GM21717 (cell line): ENCODE results near the gene UPK3A.
"Not testable (repeated sequence)": the region's sequence is repeated elsewhere in the genome, so short reads cannot be mapped to it uniquely, and the experiment has no call there.

ENCODE experiments used
- ATAC-seq: cut with Tn5 transposase; IDR thresholded peaks from one replicate; pipeline ENCODE4 v1.9.1; 2021; ENCODE audit warnings: mild to moderate bottlenecking, moderate library complexity; ENCODE audit not compliant: unreplicated experiment

UPK3A gene

DNA sequence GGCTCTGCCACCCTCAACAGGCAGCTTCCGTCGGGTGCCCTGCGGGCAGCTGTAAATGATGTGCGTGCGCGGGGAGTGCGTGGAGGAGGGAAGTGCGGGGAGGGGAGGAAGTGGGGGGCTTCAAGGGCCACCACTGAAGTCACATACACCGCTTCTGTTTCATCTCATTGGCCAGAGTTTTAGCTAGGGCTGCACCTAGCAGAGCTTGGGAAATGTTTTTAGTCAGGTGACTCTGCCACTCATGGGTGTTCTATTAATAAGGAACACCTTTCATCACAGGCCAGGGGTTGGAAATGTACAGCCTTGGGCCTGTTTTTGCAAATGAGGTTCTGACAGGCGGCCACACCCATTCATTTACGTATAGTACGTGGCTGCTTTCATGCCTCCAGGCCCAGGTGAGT, 39.6 kb downstream of the UPK3A start:
- ATAC-seq: no peak

DNA sequence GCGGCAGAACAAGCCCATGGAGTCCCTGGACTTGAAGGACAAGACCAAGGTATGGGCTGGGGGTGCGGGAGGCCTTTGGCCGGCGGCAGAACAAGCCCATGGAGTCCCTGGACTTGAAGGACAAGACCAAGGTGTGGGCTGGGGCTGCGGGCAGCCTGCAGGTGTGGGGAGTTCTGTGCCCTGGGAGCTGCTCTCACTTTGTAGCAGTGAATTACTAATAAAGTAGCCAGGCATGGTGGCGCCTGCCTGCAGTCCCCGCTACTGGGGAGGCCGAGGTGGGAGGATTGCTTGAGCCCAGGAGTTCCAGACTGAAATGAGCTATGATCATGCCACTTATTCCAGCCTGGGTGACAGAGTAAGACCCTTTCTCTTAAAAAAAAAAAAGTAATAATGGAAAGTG, 43.5 kb downstream of the UPK3A start:
- ATAC-seq: not testable (repeated sequence)

DNA sequence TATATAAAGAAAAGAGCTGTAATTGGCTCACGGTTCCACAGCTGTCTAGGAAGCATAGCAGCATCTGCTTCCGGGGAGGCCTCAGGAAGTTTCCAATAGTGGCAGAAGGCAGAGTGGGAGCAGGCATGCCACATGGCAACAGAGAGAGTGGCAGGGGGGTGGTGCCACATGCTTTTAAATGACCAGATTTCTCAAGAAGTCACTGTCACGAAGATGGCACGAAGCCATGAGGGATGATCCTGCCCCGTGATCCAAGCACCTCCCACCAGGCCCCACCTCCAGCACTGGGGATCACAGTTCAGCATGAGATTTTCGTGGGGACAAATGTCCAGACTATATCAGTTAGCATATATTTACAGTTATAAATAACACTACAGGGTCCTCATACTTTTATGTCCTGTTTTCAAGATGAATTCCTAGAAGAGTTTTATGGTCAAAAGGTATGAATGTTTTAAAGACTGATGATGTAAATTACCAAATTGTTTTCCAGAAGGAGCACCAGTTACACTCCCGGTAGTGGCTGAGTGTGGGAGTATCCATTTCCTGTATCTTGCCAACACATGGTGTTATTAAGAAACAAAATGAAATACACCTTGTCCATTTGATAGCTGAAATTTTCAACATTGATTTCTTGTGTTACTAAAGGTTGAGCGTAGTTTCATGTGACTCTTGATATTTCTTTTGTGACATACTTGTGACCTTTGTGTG, 44.2 kb downstream of the UPK3A start:
- no peak for ATAC-seq

DNA sequence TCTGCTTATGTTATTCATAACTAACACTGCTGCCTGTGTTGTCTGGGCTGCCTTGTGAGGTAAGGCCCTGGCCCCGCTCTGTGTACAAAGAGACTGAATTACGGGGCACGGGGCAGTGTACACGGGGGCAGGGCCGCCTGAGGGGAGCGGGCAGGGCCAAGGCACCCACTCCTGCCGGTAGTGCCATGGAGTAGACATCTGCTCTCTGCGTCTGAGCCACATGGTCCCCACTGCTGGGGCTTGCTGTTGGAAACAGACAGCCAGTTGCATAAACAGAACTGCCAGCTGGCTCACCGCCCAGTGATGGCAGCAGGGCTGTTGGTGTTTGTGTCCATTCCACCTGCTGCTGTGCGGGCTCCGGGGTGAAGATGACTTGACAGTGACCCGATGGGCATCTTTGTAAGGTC, 44.8 kb downstream of the UPK3A start:
- ATAC-seq: no peak

DNA sequence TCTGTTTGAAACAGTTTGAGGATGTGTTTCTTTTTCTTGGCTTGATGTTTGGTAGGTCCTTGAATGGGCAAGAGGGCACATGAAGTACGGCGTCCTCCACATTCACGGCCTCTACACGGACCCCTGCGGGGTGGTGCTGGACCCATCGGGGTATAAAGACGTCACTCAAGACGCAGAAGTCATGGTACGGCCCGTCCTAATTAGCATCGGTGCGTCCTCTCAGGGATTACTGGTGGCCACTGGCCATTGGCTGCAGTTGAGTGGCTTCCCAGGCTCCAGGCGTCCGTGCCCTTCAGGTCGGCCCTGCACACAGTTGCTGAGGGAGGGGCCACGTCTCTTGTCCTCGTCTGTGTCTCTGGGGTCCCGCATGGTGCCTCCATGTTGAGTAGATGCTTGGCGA, 45.8 kb downstream of the UPK3A start:
- ATAC-seq: no peak

DNA sequence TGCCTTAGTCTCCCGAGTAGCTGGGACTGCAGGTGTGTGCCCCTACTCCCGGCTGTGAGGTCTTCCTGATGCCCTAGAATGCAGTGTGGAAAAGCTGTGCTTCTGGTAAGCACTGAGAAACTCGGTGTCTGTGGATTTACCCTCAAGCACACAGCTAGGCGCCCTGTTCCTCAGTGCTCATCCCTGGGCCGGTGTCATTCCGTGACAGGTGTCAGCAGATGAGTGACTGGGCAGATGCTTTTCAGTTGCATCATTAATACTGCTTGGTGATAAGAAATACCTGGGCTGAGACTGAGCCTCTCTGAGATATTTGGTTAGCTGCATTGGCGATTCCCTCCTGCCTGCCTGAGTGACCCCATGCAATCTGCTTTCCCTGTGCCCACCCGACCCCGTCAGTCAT, 46.7 kb downstream of the UPK3A start:
- no peak for ATAC-seq

DNA sequence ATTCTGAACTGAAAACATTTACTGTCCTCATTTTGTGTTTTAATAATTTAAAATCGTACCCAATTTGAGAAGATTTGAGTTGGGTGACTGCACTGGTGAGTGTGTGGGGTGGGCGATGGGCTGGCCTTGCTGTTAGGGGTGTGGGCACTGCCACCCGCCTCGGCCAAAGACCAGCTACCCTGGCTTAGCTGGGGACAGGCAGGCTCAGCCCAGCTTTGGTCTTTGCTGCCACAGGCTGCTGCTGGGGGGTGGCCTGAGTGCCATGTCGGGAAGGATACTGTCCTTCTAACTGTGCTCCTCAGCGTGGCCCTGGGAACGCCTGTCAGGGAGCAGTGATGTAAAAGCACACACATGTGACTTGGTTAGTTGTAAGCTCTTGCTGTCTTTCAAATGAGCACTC, 47.3 kb downstream of the UPK3A start:
- no peak for ATAC-seq

DNA sequence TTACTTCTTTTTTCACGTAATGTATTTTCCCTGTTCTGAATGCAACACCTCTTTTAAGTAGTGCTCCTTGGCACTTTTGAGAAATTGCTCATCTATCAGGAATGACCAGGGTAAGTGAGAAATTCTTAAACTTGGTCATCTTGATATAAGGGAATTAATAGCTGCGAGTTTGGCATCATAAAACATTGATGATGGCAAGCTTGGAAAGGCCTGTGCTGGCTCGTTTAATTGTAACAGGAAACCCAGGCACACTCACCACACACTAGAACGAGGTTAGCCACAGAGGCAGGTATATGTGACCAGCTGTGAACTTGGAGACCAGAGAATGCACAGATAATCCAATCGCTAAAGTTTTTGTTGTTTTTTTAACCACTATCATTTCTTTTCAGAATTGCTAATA, 49.3 kb downstream of the UPK3A start:
- no peak for ATAC-seq

DNA sequence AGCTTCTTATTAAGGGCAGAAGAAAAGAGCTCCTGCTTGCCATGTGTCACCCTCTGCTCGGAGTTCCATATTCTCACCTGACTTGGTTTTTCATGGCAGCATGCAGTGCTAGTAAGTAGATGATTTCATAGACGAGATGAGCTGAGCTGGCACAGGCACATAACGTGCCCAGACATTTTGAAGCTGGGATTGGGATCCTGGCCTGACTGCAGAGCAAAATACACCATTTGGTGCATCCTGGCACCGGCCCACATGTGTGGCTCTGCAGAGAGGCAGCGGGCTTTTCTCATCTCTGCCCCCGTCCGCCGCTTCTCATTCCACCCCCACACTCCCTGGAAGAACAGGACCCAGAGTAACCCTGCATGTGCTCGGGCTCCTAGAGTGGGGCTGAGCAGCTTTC, 49.8 kb downstream of the UPK3A start:
- no peak for ATAC-seq

DNA sequence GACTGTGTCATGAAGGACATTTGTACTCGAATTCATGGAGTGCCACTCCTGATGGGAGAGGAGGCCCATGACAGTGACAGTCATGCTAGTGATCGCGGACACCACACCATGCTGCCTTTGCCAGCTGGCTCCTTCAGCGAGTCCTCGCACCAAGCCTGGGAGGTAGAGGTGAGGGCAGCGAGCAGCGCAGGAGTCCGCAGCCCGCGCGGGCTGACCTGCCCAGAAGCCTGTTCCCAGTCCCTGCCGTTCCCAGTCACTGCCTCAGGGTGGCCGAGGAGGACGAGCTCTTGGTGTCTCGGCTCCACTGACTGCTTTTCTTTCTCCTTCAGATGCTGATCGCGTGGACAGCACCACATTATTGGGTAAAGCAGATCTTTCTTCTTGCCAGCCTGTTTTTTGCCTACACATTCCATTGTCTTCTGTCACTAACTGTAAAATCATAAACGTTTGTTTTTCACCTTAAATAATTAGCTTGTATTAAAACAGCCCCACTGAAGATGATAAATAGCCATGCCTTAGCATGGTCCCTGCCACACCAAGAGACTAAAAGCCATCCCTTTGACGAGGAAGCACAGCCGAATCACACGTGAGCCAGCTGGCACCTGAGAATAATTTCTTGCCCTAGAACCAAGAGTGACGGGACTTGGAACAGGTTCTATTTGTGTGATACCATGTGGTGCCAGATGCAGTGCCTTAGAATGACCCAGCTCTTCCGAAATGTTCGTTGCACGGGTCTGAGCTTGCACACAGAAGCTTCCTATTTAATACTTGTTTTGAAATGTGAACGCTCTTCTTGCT, 50.5 kb downstream of the UPK3A start:
- no peak for ATAC-seq

DNA sequence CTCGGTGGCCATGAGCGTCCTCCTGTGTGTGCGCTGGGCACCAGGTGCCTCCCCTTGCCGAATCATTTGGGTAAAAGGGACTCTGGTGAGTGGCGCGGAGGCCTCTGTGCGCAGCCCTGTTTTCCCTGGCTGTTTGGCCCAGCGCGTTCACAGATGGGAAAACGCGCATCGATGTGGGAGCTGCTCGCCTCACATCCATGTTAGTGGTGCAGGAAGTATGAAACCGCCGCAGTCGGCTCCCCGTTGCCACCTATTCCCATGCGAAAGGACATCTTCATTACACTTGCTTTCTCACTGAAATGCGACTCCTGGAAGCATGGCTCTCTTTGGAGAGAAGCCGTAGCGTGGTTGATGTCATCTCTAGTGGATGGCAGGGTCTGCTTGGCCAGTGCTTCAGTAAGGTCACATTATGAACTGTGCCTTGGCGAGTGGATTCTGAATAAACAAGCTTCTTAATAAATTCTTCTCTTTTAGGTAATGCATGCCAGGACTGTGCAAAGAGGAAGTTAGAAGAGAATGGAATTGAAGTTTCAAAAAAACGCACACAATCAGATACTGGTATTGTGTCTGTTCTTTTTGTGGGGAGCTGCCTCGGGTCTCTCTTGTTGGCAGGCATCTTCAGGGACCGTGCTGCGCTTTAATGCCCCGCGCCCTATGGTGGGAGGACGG, 51.2 kb downstream of the UPK3A start:
- no peak for ATAC-seq

DNA sequence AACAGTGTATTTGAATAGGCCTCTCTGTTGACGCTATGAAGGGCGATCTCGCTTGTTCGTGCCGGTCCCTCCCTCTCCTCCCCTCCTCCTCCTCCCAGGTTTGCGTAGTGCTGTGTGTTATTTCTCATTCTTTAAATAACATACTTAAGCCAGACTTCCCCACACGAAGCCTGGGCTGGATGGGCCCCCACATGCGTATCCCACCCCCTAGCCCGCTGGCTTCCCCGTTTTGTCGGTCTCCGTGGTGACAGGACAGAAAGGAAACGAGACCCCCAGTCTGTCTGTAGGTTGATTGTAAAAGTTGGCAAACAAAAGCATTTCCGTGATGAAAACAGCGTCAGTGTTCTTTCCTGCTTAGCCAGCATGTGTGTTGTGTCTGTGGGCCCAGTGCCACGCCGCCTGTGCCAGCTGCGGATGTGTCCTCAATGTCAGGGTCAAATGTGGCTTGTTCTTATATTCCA, 52.3 kb downstream of the UPK3A start:
- no peak for ATAC-seq

DNA sequence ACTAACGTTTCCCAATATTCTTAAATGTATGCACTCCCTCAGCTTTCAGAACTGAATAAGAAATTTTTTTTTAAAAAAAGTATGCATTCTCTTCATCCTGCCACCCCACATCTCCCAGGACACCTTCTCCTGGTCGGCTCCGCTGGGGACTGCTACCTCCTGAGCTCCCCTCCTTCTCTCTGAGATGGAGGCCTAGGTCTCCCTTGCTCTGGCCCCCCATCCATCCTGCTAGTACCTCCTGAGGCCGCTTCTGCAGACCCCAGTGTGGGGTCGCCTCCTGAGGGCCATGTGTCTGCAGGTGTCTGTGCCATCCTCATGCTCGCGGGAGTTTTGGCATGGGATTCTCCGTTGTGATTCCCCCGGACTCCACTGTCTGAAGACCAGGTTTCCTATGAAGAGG, 52.8 kb downstream of the UPK3A start:
- ATAC-seq: no peak

DNA sequence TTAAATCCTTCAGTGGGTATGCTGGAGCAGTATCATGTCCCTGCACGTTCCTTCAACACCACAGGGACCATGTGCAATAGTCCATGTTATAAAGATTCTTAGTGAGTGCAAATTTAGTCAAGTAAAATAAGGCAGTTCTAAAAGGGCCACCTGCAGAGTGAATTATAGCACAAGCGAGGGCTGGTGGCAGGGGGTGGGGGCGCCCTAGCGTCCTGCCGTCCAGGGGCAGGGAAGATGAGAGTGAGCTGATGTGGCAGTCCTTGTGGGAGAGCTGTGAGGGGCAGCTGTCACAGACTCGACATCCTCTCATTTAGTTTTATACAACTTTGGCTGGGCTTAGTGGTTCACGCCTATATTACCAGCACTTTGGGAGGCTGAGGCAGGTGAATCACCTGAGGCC, 54.0 kb downstream of the UPK3A start:
- no peak for ATAC-seq

DNA sequence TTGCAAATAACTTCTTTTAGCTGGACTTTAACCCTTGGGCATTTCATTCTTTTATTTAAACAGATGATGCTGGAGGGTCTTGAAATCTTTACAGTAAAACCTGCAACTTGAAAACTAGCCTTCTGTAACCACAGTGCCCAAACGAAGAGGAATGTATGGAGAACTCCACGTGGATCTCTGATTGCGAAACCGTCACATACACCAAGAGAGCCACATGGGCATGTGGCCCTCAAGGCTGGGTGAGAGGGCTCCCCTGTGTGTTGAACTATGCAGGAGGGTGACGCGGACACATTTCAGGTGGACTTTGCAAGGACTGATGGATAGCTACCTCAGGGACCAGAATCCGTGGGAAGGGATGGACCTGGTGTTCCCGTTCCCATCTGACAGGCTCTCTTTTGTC, 55.6 kb downstream of the UPK3A start:
- ATAC-seq: no peak

DNA sequence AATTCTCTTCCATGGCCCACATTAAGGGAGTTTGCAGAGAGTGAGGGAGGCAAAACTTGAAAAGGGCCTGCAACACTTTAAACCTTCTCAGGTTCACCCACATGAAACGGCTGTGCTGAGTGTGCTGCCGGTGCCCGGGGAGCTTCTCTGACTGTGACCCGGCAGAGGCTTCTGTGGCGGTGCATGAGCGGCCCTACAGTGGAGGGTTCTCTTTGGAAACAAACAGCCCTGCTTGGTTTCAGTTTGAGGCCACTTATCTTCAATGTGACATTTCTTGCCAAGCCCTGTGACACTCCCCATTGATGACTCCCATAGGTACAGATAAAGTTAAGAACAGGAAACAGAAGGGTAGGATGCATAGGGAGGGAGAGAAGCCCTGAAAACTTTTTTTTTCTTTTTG, 56.7 kb downstream of the UPK3A start:
- no peak for ATAC-seq

DNA sequence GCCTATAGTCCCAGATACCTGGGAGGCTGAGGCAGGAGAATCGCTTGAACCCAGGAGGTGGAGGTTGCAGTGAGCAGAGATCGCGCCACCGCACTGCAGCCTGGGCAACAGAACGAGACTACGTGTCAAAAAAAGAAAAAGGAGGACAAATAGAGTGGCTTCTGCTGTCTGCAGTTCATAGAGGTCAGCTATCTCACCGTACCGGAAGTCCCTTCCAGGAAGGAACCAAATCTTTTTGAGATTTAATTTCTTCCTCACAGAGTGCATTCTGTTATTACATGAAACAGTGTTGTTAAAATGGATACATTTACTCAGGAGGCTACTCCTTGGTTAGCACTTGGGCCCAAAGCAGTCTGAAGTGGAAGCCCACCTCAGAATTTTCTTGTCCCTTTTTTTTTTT, 58.4 kb downstream of the UPK3A start:
- ATAC-seq: no peak

DNA sequence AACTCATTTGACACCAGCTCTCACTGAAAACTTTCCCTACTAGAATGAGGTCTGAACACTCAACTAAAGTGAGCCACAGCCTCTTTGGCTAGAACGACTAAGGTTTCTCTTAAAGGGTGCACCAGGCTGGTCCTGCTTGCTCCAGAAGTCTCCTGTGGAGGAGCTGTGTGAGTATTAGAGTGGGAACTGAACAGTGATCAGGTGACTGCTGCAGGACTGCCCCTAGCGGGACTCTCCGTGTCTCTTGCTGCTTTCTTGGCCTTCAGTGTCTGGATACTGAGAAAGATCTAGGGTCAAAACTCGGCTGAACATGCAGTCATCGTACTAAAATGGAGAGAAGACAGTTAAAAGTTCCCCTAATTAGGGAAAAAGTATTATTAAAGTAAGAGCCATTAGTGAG, 59.6 kb downstream of the UPK3A start:
- no peak for ATAC-seq
